ENCODE data around the gene PEX6.

The PEX6 gene

GRCh38 chr6:42968126-42968701 lies 10.8 kb downstream of the PEX6 start:
- peaks cover 0 to 77% (median 52%) of the 10 kb centered on the region in 5 donors for H3K36me3 ChIP-seq (ENCODE audit: control insufficient read depth in 5 of 5, insufficient read depth in 5 of 5, low read length in 5 of 5)
- H3K9ac ChIP-seq (ENCODE audit: low read length in 5 of 5): no peak overlapping the region
- no peak overlapping the region for H3K27ac ChIP-seq (ENCODE audit: low read depth, low read length)
- H3K4me1 ChIP-seq (ENCODE audit: control insufficient read depth in 5 of 5, insufficient read depth in 5 of 5, low read length in 5 of 5): no peaks in the 10 kb centered on the region
- no peaks in the 10 kb centered on the region for H3K27me3 ChIP-seq (ENCODE audit: control insufficient read depth in 5 of 5, insufficient read depth in 4 of 5, low read length in 5 of 5)
- no peaks in the 10 kb centered on the region for H3K9me3 ChIP-seq (ENCODE audit: control insufficient read depth in 5 of 5, low read length in 5 of 5)
- no peak overlapping the region for H3K4me3 ChIP-seq (ENCODE audit: low read depth in 1 of 5, low read length in 5 of 5)

GRCh38 chr6:42967228-42967627 lies 11.8 kb downstream of the PEX6 start:
- Histone ChIP-seq H3K27me3 (ENCODE audit: control insufficient read depth in 5 of 5, insufficient read depth in 4 of 5, low read length in 5 of 5) (no peaks in the 10 kb centered on the region), H3K27ac (ENCODE audit: low read depth, low read length) (no peak overlapping the region), H3K4me1 (ENCODE audit: control insufficient read depth in 5 of 5, insufficient read depth in 5 of 5, low read length in 5 of 5) (no peaks in the 10 kb centered on the region), H3K36me3 (ENCODE audit: control insufficient read depth in 5 of 5, insufficient read depth in 5 of 5, low read length in 5 of 5) (peaks cover 0 to 84% (median 55%) of the 10 kb centered on the region in 5 donors), H3K4me3 (ENCODE audit: low read depth in 1 of 5, low read length in 5 of 5) (no peak overlapping the region), H3K9ac (ENCODE audit: low read length in 5 of 5) (no peak overlapping the region), H3K9me3 (ENCODE audit: control insufficient read depth in 5 of 5, low read length in 5 of 5) (no peaks in the 10 kb centered on the region)

GRCh38 chr6:42966571-42966970 lies 12.4 kb downstream of the PEX6 start:
- H3K4me1 ChIP-seq (ENCODE audit: control insufficient read depth in 5 of 5, insufficient read depth in 5 of 5, low read length in 5 of 5): no peaks in the 10 kb centered on the region
- no peak overlapping the region for H3K4me3 ChIP-seq (ENCODE audit: low read depth in 1 of 5, low read length in 5 of 5)
- H3K36me3 ChIP-seq (ENCODE audit: control insufficient read depth in 5 of 5, insufficient read depth in 5 of 5, low read length in 5 of 5): peaks cover 0 to 85% (median 58%) of the 10 kb centered on the region in 5 donors
- no peak overlapping the region for H3K27ac ChIP-seq (ENCODE audit: low read depth, low read length)
- H3K27me3 ChIP-seq (ENCODE audit: control insufficient read depth in 5 of 5, insufficient read depth in 4 of 5, low read length in 5 of 5): no peaks in the 10 kb centered on the region
- H3K9ac ChIP-seq (ENCODE audit: low read length in 5 of 5): no peak overlapping the region
- H3K9me3 ChIP-seq (ENCODE audit: control insufficient read depth in 5 of 5, low read length in 5 of 5): no peaks in the 10 kb centered on the region

GRCh38 chr6:42963855-42964605 lies 15.0 kb downstream of the PEX6 start:
- Histone ChIP-seq H3K4me1 (ENCODE audit: control insufficient read depth in 5 of 5, insufficient read depth in 5 of 5, low read length in 5 of 5) (peaks cover 3 to 17% (median 17%) of the 10 kb centered on the region in 5 donors), H3K4me3 (ENCODE audit: low read depth in 1 of 5, low read length in 5 of 5) (no peak overlapping the region), H3K27me3 (ENCODE audit: control insufficient read depth in 5 of 5, insufficient read depth in 4 of 5, low read length in 5 of 5) (peaks cover 0 to 4% (median 0%) of the 10 kb centered on the region in 5 donors), H3K9me3 (ENCODE audit: control insufficient read depth in 5 of 5, low read length in 5 of 5) (no peaks in the 10 kb centered on the region), H3K9ac (ENCODE audit: low read length in 5 of 5) (no peak overlapping the region), H3K27ac (ENCODE audit: low read depth, low read length) (no peak overlapping the region), H3K36me3 (ENCODE audit: control insufficient read depth in 5 of 5, insufficient read depth in 5 of 5, low read length in 5 of 5) (peaks cover 0 to 66% (median 53%) of the 10 kb centered on the region in 5 donors)

GRCh38 chr6:42963179-42963854 lies 15.7 kb downstream of the PEX6 start:
- no peak overlapping the region for H3K9ac ChIP-seq (ENCODE audit: low read length in 5 of 5)

GRCh38 chr6:42962502-42963178 lies 16.3 kb downstream of the PEX6 start:
- H3K9ac ChIP-seq (ENCODE audit: low read length in 5 of 5): no peak overlapping the region
- H3K27me3 ChIP-seq (ENCODE audit: control insufficient read depth in 5 of 5, insufficient read depth in 4 of 5, low read length in 5 of 5): peaks cover 0 to 4% (median 0%) of the 10 kb centered on the region in 5 donors
- H3K4me3 ChIP-seq (ENCODE audit: low read depth in 1 of 5, low read length in 5 of 5): no peak overlapping the region
- H3K36me3 ChIP-seq (ENCODE audit: control insufficient read depth in 5 of 5, insufficient read depth in 5 of 5, low read length in 5 of 5): peaks cover 0 to 52% (median 43%) of the 10 kb centered on the region in 5 donors
- H3K27ac ChIP-seq (ENCODE audit: low read depth, low read length): no peak overlapping the region
- peaks cover 3 to 17% (median 17%) of the 10 kb centered on the region in 5 donors for H3K4me1 ChIP-seq (ENCODE audit: control insufficient read depth in 5 of 5, insufficient read depth in 5 of 5, low read length in 5 of 5)
- no peaks in the 10 kb centered on the region for H3K9me3 ChIP-seq (ENCODE audit: control insufficient read depth in 5 of 5, low read length in 5 of 5)

More at GRCh38 chr6:42963179-42963854, 15.7 kb downstream of the PEX6 start:
- H3K4me1 ChIP-seq (ENCODE audit: control insufficient read depth in 5 of 5, insufficient read depth in 5 of 5, low read length in 5 of 5): peaks cover 3 to 17% (median 17%) of the 10 kb centered on the region in 5 donors
- H3K27ac ChIP-seq (ENCODE audit: low read depth, low read length): no peak overlapping the region
- H3K27me3 ChIP-seq (ENCODE audit: control insufficient read depth in 5 of 5, insufficient read depth in 4 of 5, low read length in 5 of 5): peaks cover 0 to 4% (median 0%) of the 10 kb centered on the region in 5 donors
- no peaks in the 10 kb centered on the region for H3K9me3 ChIP-seq (ENCODE audit: control insufficient read depth in 5 of 5, low read length in 5 of 5)
- H3K4me3 ChIP-seq (ENCODE audit: low read depth in 1 of 5, low read length in 5 of 5): no peak overlapping the region
- peaks cover 0 to 59% (median 46%) of the 10 kb centered on the region in 5 donors for H3K36me3 ChIP-seq (ENCODE audit: control insufficient read depth in 5 of 5, insufficient read depth in 5 of 5, low read length in 5 of 5)

- Histone ChIP-seq H3K4me1 (ENCODE audit: control insufficient read depth in 5 of 5, insufficient read depth in 5 of 5, low read length in 5 of 5) (peaks cover 3 to 17% (median 17%) of the 10 kb centered on the region in 5 donors), H3K4me3 (ENCODE audit: low read depth in 1 of 5, low read length in 5 of 5) (no peak overlapping the region), H3K9ac (ENCODE audit: low read length in 5 of 5) (no peak overlapping the region), H3K27me3 (ENCODE audit: control insufficient read depth in 5 of 5, insufficient read depth in 4 of 5, low read length in 5 of 5) (peaks cover 0 to 4% (median 0%) of the 10 kb centered on the region in 5 donors), H3K27ac (ENCODE audit: low read depth, low read length) (no peak overlapping the region), H3K36me3 (ENCODE audit: control insufficient read depth in 5 of 5, insufficient read depth in 5 of 5, low read length in 5 of 5) (peaks cover 0 to 46% (median 38%) of the 10 kb centered on the region in 5 donors), H3K9me3 (ENCODE audit: control insufficient read depth in 5 of 5, low read length in 5 of 5) (no peaks in the 10 kb centered on the region)
Measured at GRCh38 chr6:42962096-42962495, 16.9 kb downstream of the PEX6 start.

GRCh38 chr6:42961020-42961470 lies 17.9 kb downstream of the PEX6 start:
- Histone ChIP-seq H3K27me3 (ENCODE audit: control insufficient read depth in 5 of 5, insufficient read depth in 4 of 5, low read length in 5 of 5) (peaks cover 0 to 4% (median 0%) of the 10 kb centered on the region in 5 donors), H3K4me3 (ENCODE audit: low read depth in 1 of 5, low read length in 5 of 5) (peak overlapping the region in 4 of 5 donors; percentile 67 to 75 (median 70)), H3K27ac (ENCODE audit: low read depth, low read length) (no peak overlapping the region), H3K36me3 (ENCODE audit: control insufficient read depth in 5 of 5, insufficient read depth in 5 of 5, low read length in 5 of 5) (peaks cover 0 to 39% (median 31%) of the 10 kb centered on the region in 5 donors), H3K9ac (ENCODE audit: low read length in 5 of 5) (peak overlapping the region in 2 of 5 donors; percentile 70 to 77), H3K9me3 (ENCODE audit: control insufficient read depth in 5 of 5, low read length in 5 of 5) (no peaks in the 10 kb centered on the region), H3K4me1 (ENCODE audit: control insufficient read depth in 5 of 5, insufficient read depth in 5 of 5, low read length in 5 of 5) (peaks cover 3 to 17% (median 17%) of the 10 kb centered on the region in 5 donors)

GRCh38 chr6:42960243-42961019 lies 18.6 kb downstream of the PEX6 start, which contains the start of gene GNMT:
Gene GNMT (plus strand): TSS chr6:42960754. CDS start chr6:42960768, 14 bp downstream.
- H3K27ac ChIP-seq (ENCODE audit: low read depth, low read length): no peak within 1 kb of the TSS
- no peaks in the 10 kb centered on the region for H3K9me3 ChIP-seq (ENCODE audit: control insufficient read depth in 5 of 5, low read length in 5 of 5)
- peaks cover 0 to 33% (median 25%) of the 10 kb centered on the region in 5 donors for H3K36me3 ChIP-seq (ENCODE audit: control insufficient read depth in 5 of 5, insufficient read depth in 5 of 5, low read length in 5 of 5)
- peak within 1 kb of the TSS in 4 of 5 donors; percentile 52 to 77 (median 74) for H3K9ac ChIP-seq (ENCODE audit: low read length in 5 of 5)
- peaks cover 3 to 17% (median 17%) of the 10 kb centered on the region in 5 donors for H3K4me1 ChIP-seq (ENCODE audit: control insufficient read depth in 5 of 5, insufficient read depth in 5 of 5, low read length in 5 of 5)
- peak within 1 kb of the TSS; percentile 67 to 75 (median 71) for H3K4me3 ChIP-seq (ENCODE audit: low read depth in 1 of 5, low read length in 5 of 5)
- H3K27me3 ChIP-seq (ENCODE audit: control insufficient read depth in 5 of 5, insufficient read depth in 4 of 5, low read length in 5 of 5): peaks cover 0 to 4% (median 0%) of the 10 kb centered on the region in 5 donors
